ENCODE data around the gene ITGB3.

Gene ITGB3

DNA sequence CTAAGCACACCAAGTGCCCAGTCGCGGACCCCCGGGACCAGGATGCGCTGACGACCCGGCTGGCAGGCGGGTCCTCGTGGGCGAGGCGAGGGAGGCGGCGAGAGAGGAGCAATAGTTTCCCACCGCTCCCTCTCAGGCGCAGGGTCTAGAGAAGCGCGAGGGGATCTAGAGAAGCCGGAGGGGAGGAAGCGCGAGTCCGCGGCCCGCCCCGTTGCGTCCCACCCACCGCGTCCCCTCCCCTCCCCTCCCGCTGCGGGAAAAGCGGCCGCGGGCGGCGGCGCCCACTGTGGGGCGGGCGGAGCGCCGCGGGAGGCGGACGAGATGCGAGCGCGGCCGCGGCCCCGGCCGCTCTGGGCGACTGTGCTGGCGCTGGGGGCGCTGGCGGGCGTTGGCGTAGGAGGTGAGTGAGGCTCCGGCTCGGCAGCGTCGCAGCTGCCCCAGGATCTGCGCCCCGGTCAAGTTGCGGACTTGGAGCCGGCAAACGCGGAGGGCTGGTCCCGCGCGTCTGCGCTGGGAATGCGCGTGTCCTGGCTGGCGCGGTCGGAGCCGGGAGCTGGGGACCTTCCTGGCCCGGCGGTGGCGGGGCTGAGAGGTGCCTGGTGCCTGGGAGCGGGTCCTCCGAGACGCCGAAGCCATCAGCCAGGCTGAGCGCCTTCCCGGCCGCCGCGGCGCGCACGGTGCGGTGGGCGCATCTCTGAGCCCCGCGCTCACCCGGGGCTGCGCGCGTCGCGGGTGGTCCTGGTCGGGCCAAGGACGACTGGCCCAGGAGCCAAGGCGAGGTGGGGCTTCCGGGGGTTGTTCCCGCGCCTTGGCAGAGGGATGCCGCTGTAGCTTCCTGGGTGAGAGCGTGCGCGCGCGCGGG is at the start of gene ITGB3:
Gene ITGB3, plus strand, starts transcription at position 287 of the 862 bp plus-strand sequence. Its CDS starts 35 bp downstream, at position 322.
- H3K4me3 ChIP-seq (ENCODE audit: low read depth, low read length): peak within 1 kb of the TSS; percentile 77
- TF ChIP-seq, protein P1, sequence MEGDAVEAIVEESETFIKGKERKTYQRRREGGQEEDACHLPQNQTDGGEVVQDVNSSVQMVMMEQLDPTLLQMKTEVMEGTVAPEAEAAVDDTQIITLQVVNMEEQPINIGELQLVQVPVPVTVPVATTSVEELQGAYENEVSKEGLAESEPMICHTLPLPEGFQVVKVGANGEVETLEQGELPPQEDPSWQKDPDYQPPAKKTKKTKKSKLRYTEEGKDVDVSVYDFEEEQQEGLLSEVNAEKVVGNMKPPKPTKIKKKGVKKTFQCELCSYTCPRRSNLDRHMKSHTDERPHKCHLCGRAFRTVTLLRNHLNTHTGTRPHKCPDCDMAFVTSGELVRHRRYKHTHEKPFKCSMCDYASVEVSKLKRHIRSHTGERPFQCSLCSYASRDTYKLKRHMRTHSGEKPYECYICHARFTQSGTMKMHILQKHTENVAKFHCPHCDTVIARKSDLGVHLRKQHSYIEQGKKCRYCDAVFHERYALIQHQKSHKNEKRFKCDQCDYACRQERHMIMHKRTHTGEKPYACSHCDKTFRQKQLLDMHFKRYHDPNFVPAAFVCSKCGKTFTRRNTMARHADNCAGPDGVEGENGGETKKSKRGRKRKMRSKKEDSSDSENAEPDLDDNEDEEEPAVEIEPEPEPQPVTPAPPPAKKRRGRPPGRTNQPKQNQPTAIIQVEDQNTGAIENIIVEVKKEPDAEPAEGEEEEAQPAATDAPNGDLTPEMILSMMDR (IDR thresholded peaks at IDR 0.05; ENCODE audit: low read depth, low read length): peak; percentile 29

DNA sequence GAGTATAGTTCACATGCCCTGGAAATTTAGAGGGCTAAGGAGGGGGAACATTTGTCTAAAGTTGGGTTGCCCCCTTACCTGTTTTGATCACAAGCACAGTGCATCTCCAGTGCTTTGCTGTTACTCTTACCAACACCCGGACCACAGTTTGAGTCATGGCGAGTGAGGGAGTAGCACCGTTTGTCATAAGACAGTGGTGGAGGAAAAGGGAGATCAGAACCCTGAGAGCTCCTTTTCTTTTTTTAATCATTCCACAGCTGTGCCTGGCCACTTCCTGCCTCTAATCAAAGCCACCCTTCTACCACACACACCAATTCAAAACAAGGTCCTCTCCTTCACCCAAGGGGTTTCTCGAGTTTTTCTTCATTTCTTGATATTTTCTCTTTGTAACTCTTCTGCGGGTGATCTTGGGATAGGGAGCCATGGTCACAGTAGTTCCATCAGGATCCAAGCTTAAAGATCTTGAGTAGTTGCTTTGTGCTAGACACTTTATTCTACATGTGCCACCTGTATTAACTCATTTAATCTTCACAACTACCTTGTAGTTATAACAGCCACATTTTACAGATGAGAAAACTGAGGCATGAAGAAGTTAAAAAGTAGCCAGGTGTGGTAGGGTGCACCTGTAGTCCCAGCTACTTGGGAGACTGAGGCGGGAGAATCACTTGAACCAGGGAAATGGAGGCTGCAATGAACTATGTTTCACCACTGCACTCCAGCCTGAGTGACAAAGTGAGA is 49.5 kb upstream of the ITGB3 start:
- no peak overlapping the region for H3K4me3 ChIP-seq (ENCODE audit: low read depth, low read length)

DNA sequence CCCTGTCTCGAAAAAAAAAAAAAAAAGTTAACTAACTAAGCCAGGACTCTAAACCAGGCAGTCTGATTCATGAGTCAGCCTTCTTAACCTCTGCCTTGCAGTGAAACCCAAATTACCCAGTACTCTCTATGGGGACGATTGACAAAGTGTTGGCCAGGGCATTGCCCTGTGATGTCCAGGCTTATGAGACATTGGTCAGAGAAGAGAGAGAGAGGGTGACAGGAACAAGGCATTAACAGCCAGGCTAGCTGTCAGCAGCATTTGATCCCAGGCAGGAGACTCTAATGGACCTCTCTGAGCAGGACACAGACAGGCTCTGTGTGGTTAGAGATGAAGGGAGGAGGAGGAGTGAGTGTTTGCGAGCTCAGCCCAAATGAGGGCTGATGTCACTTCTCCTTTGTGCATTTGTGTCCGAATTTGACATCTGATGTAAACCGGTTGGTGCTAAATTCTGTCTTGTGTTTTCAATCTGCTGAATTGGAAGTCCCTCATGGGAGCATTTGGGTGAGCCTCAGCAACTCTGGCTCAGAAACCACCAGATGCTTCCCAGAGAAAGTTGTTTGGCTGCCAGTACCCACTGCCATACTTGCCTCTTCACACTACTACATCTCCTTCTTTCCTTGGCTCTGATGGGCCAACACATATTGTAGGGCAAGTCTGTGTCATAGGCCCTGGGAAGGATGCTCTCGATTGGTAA is 48.8 kb upstream of the ITGB3 start:
- no peak overlapping the region for H3K4me3 ChIP-seq (ENCODE audit: low read depth, low read length)

More for the DNA sequence above, 49.5 kb upstream of the ITGB3 start:
- TF ChIP-seq, protein P1 (IDR thresholded peaks at IDR 0.05; ENCODE audit: low read depth, low read length): no peak

DNA sequence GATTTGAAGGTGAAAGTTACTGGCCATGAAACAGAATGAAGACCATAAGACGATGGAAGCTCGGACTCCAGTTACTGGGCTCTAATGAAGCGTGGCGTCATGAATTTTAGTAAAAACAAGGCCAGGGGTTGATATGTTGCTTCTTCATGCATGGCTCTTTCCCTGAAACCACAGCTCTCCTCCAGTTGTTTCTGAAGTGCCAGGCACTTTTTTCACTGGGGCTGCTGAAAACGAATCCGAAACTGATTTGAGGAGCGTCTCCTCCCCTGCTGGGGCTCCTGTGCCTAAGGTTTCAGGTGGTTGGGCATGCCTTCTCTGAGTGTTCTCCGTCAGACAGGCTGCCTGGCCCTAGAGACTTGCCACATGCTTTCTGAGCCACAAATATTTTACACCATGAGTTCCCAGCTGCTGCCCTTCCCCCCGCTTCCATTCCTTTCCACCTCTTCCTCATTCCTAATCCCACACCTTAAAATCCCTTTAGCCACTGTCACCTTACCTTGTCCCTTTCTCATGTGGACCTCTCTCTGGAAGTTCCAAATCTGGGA is 48.1 kb upstream of the ITGB3 start:
- H3K4me3 ChIP-seq (ENCODE audit: low read depth, low read length): no peak overlapping the region
- TF ChIP-seq, protein P1 (IDR thresholded peaks at IDR 0.05; ENCODE audit: low read depth, low read length): no peak

More for the DNA sequence above, 48.8 kb upstream of the ITGB3 start:
- TF ChIP-seq, protein P1 (IDR thresholded peaks at IDR 0.05; ENCODE audit: low read depth, low read length): no peak

DNA sequence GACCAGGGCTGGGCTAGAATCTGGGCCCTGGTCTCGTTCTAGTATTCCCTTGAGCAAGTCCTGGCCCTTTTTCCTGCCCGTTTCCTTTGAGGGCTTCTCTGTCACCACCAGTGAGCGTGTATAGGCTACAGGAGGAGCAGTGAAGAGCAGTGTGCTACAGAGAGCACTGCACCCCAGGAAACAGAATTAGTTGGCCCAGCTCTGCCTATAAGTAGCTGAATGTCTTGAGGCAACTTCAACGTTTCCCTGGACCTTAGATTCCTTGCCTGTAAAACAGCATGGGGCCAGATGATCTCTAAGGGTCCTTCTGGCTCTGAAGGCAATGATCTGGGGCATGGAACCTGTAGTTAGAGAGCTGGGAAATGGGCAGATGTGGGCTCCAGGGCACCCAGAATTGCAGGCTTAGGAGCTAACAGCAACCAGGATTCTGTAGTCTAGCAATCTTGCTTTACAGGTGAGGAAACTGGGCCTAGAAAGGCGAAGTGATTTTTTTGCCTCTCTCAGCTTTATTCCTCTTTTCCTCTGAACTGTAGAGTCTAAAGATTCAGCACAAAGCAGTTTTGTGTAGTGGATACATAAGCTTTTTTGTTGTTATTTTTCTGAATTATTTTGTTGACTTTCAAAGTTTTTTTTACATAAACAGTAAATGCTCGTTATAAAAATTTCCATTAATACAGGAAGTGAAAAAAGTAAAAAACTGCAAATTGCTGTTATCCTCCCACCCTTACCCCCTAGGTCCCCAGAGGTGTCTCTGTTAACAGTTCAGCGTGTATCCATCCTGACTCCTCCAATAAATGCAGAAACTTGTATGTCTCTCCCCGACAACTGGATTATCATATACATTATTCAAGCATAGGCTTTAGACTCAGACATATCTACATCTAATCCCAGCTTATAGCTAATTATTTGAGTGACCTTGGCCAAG is 46.2 kb upstream of the ITGB3 start:
- H3K4me3 ChIP-seq (ENCODE audit: low read depth, low read length): no peak overlapping the region
- TF ChIP-seq, protein P1 (IDR thresholded peaks at IDR 0.05; ENCODE audit: low read depth, low read length): no peak

DNA sequence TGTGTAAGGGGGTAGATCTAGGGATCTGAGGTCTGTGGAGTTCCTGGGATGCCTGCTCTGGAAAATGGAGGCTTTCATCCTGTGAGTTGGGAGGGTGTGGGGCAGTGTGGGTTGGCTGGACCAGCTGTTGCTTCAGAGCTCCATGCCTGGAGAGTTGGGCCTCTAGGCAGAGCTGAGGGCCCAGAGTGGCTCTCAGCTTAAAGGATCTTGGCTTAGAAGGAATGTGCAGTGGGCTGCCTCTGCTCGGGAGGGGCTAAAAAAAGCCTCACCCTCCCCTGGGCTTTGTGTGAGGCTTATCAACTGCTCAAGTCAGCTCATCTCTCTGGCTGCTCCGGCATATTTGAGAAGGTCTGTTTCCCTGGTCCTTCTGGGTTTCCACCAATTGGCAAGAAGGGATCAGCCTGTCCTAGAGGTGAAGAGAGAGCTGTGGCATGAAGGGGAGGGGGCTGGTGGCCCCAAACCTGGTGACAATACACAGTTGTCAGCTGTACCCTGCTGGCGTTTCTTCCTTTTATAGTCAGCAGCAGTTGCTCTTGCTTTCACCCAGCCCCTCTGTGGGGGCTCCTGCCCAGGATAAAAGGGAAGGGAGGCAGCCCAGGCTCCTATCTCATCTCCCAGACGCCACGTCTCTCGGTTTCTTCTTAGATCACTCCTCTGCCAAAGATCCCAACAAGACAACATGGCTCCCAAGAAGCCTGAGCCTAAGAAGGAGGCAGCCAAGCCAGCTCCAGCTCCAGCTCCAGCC is 44.7 kb upstream of the ITGB3 start, which contains the start of gene MYL4:
Gene MYL4, plus strand, starts transcription at position 605 of the 745 bp plus-strand sequence. Its CDS starts 75 bp downstream, at position 680.
- H3K4me3 ChIP-seq (ENCODE audit: low read depth, low read length): no peak within 1 kb of the TSS
- TF ChIP-seq, protein P1 (IDR thresholded peaks at IDR 0.05; ENCODE audit: low read depth, low read length): no peak

Measured in WI38 (cell line).